ENCODE data around the gene ATP8A2. TPM values are rescaled to one million over a fixed set of nuclear protein-coding genes. Genes with fewer than 3 reads are reported as not detected.
A peak's percentile ranks its signal among the peaks of the same experiment; 100 is the strongest.

ATP8A2 gene
- total and polyA plus RNA-seq, 11 donors, result 0.01 to 0.29 (median 0.05) TPM; not detected in 2

GRCh38 chr13:26036383-26036782 is 664.6 kb downstream of the ATP8A2 start:
- no peaks in the 10 kb centered on the region for H3K36me3 ChIP-seq
- DNase-seq (no peak), ATAC-seq (no peak)
- H3K27ac ChIP-seq, result no peak overlapping the region
- no peaks in the 10 kb centered on the region for H3K4me1 ChIP-seq
- WGBS, 4 donors, result 71 to 98% (median 89%) methylated on average over 4 of the region's 4 CpGs
- intact Hi-C loops (cut with DNase I), result no loop called here
- H3K9me3 ChIP-seq, result peaks cover 0 to 3% (median 0%) of the 10 kb centered on the region in 12 donors
- TF ChIP-seq CTCF (IDR thresholded peaks at IDR 0.05) (no peak), POLR2A (IDR thresholded peaks at IDR 0.05) (no peak)
- H3K4me3 ChIP-seq, result no peak overlapping the region
- peaks cover 0 to 23% (median 0%) of the 10 kb centered on the region in 9 donors for H3K27me3 ChIP-seq

GRCh38 chr13:26037302-26037701 is 665.5 kb downstream of the ATP8A2 start:
- TF ChIP-seq CTCF (IDR thresholded peaks at IDR 0.05) (peak in 11 of 12 donors; percentile 18 to 53 (median 32)), POLR2A (IDR thresholded peaks at IDR 0.05) (no peak)
- intact Hi-C loops (cut with DNase I), result no loop called here
- DNase-seq, result no peak

GRCh38 chr13:26038931-26039475 is 667.2 kb downstream of the ATP8A2 start:
- intact Hi-C loops (cut with DNase I), result no loop called here
- WGBS, 4 donors, result 95 to 96% (median 95%) methylated on average over 8 of the region's 8 CpGs
- peaks cover 0 to 41% (median 0%) of the 10 kb centered on the region in 9 donors for H3K27me3 ChIP-seq

More at GRCh38 chr13:26037302-26037701, 665.5 kb downstream of the ATP8A2 start:
- Histone ChIP-seq H3K9me3 (no peaks in the 10 kb centered on the region), H3K27ac (no peak overlapping the region), H3K27me3 (peaks cover 0 to 32% (median 0%) of the 10 kb centered on the region in 9 donors), H3K36me3 (no peaks in the 10 kb centered on the region), H3K4me3 (no peak overlapping the region), H3K4me1 (no peaks in the 10 kb centered on the region)
- 34 to 46% (median 40%) methylated on average over 2 of the region's 2 CpGs for WGBS, 4 donors
- peak in 1 of 4 donors; percentile 20 for ATAC-seq

GRCh38 chr13:26041444-26041843 is 669.7 kb downstream of the ATP8A2 start:
- no peaks in the 10 kb centered on the region for H3K4me1 ChIP-seq
- no peak overlapping the region for H3K27ac ChIP-seq
- peaks cover 0 to 46% (median 3%) of the 10 kb centered on the region in 9 donors for H3K27me3 ChIP-seq
- H3K36me3 ChIP-seq, result no peaks in the 10 kb centered on the region
- 64 to 83% (median 79%) methylated on average over 3 of the region's 3 CpGs for WGBS, 4 donors
- ATAC-seq (no peak), DNase-seq (no peak)
- intact Hi-C loops (cut with DNase I), result no loop called here
- H3K9me3 ChIP-seq, result no peaks in the 10 kb centered on the region
- TF ChIP-seq CTCF (IDR thresholded peaks at IDR 0.05) (no peak), POLR2A (IDR thresholded peaks at IDR 0.05) (no peak)
- no peak overlapping the region for H3K4me3 ChIP-seq

More at GRCh38 chr13:26038931-26039475, 667.2 kb downstream of the ATP8A2 start:
- no peak for ATAC-seq
- Histone ChIP-seq H3K4me3 (no peak overlapping the region), H3K36me3 (no peaks in the 10 kb centered on the region), H3K4me1 (no peaks in the 10 kb centered on the region), H3K9me3 (no peaks in the 10 kb centered on the region), H3K27ac (no peak overlapping the region)
- DNase-seq, result no peak
- TF ChIP-seq POLR2A (IDR thresholded peaks at IDR 0.05) (no peak), CTCF (IDR thresholded peaks at IDR 0.05) (no peak)

Data from heart left ventricle (tissue), 16 donors.